Measurements from ENCODE around the gene DNMT1.

DNA sequence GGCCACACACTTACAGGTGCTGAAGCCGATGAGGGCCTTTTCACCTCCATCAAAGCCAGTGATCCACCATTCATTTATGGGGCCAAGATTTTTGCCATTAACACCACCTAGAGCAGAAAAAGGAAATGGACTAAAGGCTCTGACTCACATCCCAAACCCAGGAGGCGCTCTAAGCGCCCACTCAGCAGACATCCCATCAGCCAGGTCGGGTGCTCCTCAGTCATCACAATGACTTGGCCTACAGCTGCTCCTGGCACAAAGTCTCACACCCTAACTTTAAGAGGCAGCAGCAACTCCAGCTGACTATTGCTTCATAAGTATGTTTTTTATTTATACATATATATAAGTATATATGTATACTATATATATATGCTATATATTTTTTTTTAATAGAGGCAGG lies 38.9 kb downstream of the DNMT1 start:
- no peak for TF ChIP-seq POLR2A (IDR thresholded peaks at IDR 0.05)
- TF ChIP-seq, protein P1, sequence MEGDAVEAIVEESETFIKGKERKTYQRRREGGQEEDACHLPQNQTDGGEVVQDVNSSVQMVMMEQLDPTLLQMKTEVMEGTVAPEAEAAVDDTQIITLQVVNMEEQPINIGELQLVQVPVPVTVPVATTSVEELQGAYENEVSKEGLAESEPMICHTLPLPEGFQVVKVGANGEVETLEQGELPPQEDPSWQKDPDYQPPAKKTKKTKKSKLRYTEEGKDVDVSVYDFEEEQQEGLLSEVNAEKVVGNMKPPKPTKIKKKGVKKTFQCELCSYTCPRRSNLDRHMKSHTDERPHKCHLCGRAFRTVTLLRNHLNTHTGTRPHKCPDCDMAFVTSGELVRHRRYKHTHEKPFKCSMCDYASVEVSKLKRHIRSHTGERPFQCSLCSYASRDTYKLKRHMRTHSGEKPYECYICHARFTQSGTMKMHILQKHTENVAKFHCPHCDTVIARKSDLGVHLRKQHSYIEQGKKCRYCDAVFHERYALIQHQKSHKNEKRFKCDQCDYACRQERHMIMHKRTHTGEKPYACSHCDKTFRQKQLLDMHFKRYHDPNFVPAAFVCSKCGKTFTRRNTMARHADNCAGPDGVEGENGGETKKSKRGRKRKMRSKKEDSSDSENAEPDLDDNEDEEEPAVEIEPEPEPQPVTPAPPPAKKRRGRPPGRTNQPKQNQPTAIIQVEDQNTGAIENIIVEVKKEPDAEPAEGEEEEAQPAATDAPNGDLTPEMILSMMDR (IDR thresholded peaks at IDR 0.05), result no peak
